ENCODE results near the gene CAD. TPM values are rescaled to one million over a fixed set of nuclear protein-coding genes. Genes with fewer than 3 reads are reported as not detected.

Gene CAD
- total and polyA plus RNA-seq, 9 donors = 11.9 to 53.9 (median 31.1) TPM

DNA sequence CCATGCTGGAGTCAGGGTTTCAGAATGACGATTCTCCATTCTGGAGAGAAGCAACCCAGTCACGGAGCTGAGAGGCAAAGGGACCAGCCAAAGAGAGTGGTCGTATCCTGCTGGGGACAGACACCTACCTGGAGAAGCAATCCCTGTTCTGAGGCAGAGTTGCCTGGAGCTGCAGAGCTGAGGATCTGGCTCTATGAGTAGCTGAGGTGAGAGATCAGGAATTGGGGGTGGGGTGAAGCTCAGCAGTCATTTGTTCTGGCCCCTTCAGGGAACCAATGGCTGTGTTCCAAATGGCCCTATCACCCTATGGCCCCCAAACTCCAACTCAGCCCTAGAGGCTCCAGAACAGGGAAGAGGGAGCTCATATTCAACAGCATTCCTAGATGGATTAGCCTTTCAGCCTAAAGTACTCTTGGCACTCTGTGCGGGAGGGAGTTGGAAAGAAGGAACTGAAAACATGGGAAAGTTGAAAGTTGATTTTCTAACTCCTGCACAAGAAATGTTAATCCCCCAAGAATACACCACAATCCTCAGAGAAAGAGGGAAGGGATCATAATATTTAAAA is 8.6 kb upstream of the CAD start:
- DNase-seq = no peak
- no peaks in the 10 kb centered on the region for H3K9me3 ChIP-seq
- whole genome bisulfite sequencing, 3 donors = 80 to 87% (median 86%) methylated on average over 4 of the region's 4 CpGs
- H3K4me1 ChIP-seq (ENCODE audit: insufficient read depth) = peaks cover 6% of the 10 kb centered on the region
- H3K27ac ChIP-seq = no peak overlapping the region
- no peaks in the 10 kb centered on the region for H3K36me3 ChIP-seq
- TF ChIP-seq EP300 (IDR thresholded peaks at IDR 0.05) (no peak), POLR2A (IDR thresholded peaks at IDR 0.05) (no peak)
- TF ChIP-seq, protein P1, sequence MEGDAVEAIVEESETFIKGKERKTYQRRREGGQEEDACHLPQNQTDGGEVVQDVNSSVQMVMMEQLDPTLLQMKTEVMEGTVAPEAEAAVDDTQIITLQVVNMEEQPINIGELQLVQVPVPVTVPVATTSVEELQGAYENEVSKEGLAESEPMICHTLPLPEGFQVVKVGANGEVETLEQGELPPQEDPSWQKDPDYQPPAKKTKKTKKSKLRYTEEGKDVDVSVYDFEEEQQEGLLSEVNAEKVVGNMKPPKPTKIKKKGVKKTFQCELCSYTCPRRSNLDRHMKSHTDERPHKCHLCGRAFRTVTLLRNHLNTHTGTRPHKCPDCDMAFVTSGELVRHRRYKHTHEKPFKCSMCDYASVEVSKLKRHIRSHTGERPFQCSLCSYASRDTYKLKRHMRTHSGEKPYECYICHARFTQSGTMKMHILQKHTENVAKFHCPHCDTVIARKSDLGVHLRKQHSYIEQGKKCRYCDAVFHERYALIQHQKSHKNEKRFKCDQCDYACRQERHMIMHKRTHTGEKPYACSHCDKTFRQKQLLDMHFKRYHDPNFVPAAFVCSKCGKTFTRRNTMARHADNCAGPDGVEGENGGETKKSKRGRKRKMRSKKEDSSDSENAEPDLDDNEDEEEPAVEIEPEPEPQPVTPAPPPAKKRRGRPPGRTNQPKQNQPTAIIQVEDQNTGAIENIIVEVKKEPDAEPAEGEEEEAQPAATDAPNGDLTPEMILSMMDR (IDR thresholded peaks at IDR 0.05) = no peak
- intact Hi-C loops (cut with DNase I) = loop anchor here in 1 of 4 donors (10.0 kb wide), 1 partner anchor 244 kb away; no protein-coding TSS in a partner anchor
- no peaks in the 10 kb centered on the region for H3K27me3 ChIP-seq
- no peak overlapping the region for H3K4me3 ChIP-seq

GRCh38 chr2:27209621-27210401 is 7.4 kb upstream of the CAD start:
- Histone ChIP-seq H3K27me3 (no peaks in the 10 kb centered on the region), H3K27ac (no peak overlapping the region), H3K4me3 (no peak overlapping the region), H3K4me1 (ENCODE audit: insufficient read depth) (peaks cover 7% of the 10 kb centered on the region), H3K9me3 (no peaks in the 10 kb centered on the region), H3K36me3 (no peaks in the 10 kb centered on the region)
- TF ChIP-seq, protein P1 (IDR thresholded peaks at IDR 0.05) = no peak
- TF ChIP-seq EP300 (IDR thresholded peaks at IDR 0.05) (no peak), POLR2A (IDR thresholded peaks at IDR 0.05) (no peak)
- WGBS, 3 donors = 79 to 86% (median 83%) methylated on average over 6 of the region's 6 CpGs
- no peak for DNase-seq
- intact Hi-C loops (cut with DNase I) = loop anchor here in 1 of 4 donors (10.0 kb wide), 1 partner anchor 245 kb away; no protein-coding TSS in a partner anchor

DNA sequence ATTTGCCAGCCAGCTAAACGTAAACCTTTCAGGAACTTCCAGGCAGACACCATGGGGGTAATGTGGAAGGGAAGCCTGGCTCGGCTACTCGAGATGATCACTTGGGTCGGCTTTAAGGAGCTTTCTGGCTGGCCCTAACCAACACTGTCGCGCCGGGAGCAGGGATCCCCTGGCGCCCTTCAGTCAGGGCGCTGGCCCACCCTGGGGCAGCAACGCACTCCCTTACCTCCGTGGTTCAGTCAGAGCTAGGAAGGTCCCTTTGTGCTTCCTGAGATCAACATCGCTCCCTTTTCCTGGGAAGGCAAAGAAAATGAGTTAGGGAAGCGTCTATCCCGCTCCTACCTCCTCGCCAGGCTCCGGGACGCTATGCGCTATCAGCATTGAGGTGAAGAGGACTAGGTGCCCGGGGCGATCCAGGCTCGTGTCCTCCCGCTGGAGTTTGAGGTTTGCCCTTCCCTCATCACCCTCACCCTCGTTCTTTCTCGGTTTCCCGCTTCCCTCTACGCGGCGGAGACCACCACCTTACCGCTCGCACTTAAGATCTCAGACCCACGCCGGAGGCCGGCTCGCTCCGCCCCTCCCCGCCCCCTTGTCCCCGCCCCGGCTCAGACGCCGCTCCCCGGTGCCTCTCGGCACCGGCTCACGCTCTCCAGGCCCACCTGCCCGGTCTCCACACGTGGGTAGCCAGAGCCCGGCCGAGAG is 5.8 kb upstream of the CAD start:
- H3K27ac ChIP-seq = peak overlapping the region; percentile 89 to 94
- no peaks in the 10 kb centered on the region for H3K27me3 ChIP-seq
- H3K36me3 ChIP-seq = no peaks in the 10 kb centered on the region
- peak in 1 of 5 donors; percentile 33 for DNase-seq
- peaks cover 6% of the 10 kb centered on the region for H3K4me1 ChIP-seq (ENCODE audit: insufficient read depth)
- H3K4me3 ChIP-seq = peak overlapping the region; percentile 50
- 1 to 2% (median 2%) methylated on average over 48 of the region's 48 CpGs for WGBS, 3 donors
- TF ChIP-seq EP300 (IDR thresholded peaks at IDR 0.05) = no peak
- intact Hi-C loops (cut with DNase I) = no loop called here
- H3K9me3 ChIP-seq = no peaks in the 10 kb centered on the region

- 0 to 1% (median 0%) methylated on average over 62 to 73 of the region's 73 CpGs for WGBS, 3 donors
- no peaks in the 10 kb centered on the region for H3K9me3 ChIP-seq
- no peaks in the 10 kb centered on the region for H3K36me3 ChIP-seq
- H3K4me3 ChIP-seq = peak within 1 kb of the TSS; percentile 50
- H3K4me1 ChIP-seq (ENCODE audit: insufficient read depth) = peaks cover 8% of the 10 kb centered on the region
- no peak for TF ChIP-seq EP300 (IDR thresholded peaks at IDR 0.05)
- peak; percentile 90 for TF ChIP-seq POLR2A (IDR thresholded peaks at IDR 0.05)
- intact Hi-C loops (cut with DNase I) = no loop called here
- no peaks in the 10 kb centered on the region for H3K27me3 ChIP-seq
- peak; percentile 86 to 91 (median 89) for DNase-seq
- peak within 1 kb of the TSS; percentile 89 to 94 for H3K27ac ChIP-seq
Measured at GRCh38 chr2:27211943-27212625, 5.1 kb upstream of the CAD start, which contains the start of the genes ATRAID and SLC5A6. ATRAID (plus strand) TSS chr2:27212041; CDS start chr2:27212369, 328 bp downstream. SLC5A6 (minus strand) TSS chr2:27212268; CDS start chr2:27207650, 4,618 bp downstream.

Measured in ovary (tissue), 9 donors.